ENCODE results near the gene WNT9B. TPM values are rescaled to one million over a fixed set of nuclear protein-coding genes. Genes with fewer than 3 reads are reported as not detected.

Gene WNT9B
- total and polyA plus RNA-seq, 2 of the 13 experiments (the other 11 are each of a cell fraction or from before 2014, with no cell fraction given), result not detected

- no peak for TF ChIP-seq HMGXB4 (CRISPR knock-in tag; IDR thresholded peaks at IDR 0.05; ENCODE audit: borderline replicate concordance in 1 of 2, low read depth in 1 of 2)
- peak; percentile 57 for TF ChIP-seq NFYB (CRISPR knock-in tag; IDR thresholded peaks at IDR 0.05)
- TF ChIP-seq ZNF263 (CRISPR knock-in tag; IDR thresholded peaks at IDR 0.05), result no peak; the same call in 1 of the 2 replicates
- no peak for TF ChIP-seq MZF1 (CRISPR knock-in tag; IDR thresholded peaks at IDR 0.05; ENCODE audit: borderline replicate concordance)
- no peak for TF ChIP-seq ZNF672 (CRISPR knock-in tag; IDR thresholded peaks at IDR 0.05)
- TF ChIP-seq AHR (CRISPR knock-in tag; IDR thresholded peaks at IDR 0.05), result peak; percentile 42; the same call in 1 of the 2 replicates
- no peak for TF ChIP-seq MAF1 (CRISPR knock-in tag; IDR thresholded peaks at IDR 0.05; ENCODE audit: borderline replicate concordance)
- TF ChIP-seq ELK4 (CRISPR knock-in tag; IDR thresholded peaks at IDR 0.05; ENCODE audit: borderline replicate concordance), result no peak
- 0 out of 2 replicates have a peak, but pooled peaks have one; percentile 39 for TF ChIP-seq GZF1 (CRISPR knock-in tag; IDR thresholded peaks at IDR 0.05)
- TF ChIP-seq UBTF (CRISPR knock-in tag; IDR thresholded peaks at IDR 0.05), result peak; percentile 34
- 0 out of 2 replicates have a peak, but pooled peaks have one; percentile 37 for TF ChIP-seq POGK (CRISPR knock-in tag; conservative IDR thresholded peaks at IDR 0.05)
- no peak for TF ChIP-seq RXRA (CRISPR knock-in tag; IDR thresholded peaks at IDR 0.05)
- TF ChIP-seq ARNT (IDR thresholded peaks at IDR 0.05), result no peak
- 0 out of 2 replicates have a peak, but pooled peaks have one; percentile 5 for TF ChIP-seq ARNT2 (CRISPR knock-in tag; IDR thresholded peaks at IDR 0.05; ENCODE audit: low read depth)
- TF ChIP-seq IRX3 (CRISPR knock-in tag; IDR thresholded peaks at IDR 0.05; ENCODE audit: borderline replicate concordance, low read depth), result no peak
- no peak for TF ChIP-seq ZNF143 (CRISPR knock-in tag; IDR thresholded peaks at IDR 0.05)
- TF ChIP-seq MED13 (CRISPR knock-in tag; IDR thresholded peaks at IDR 0.05), result no peak
- peak; percentile 76 for TF ChIP-seq SP4 (CRISPR knock-in tag; IDR thresholded peaks at IDR 0.05)
- TF ChIP-seq NONO (IDR thresholded peaks at IDR 0.05), result no peak
- TF ChIP-seq NONO (CRISPR knock-in tag; conservative IDR thresholded peaks at IDR 0.05), result peak; percentile 45; the same call in 1 of the 2 replicates
- no peak for TF ChIP-seq ZNF615 (CRISPR knock-in tag; IDR thresholded peaks at IDR 0.05; ENCODE audit: borderline replicate concordance)
These were observed at the start of gene WNT9B (continued) for GRCh38 chr17:46851029-46851741.
